ENCODE measurements around the gene NLRP1. TPM values are rescaled to one million over a fixed set of nuclear protein-coding genes. Genes with fewer than 3 reads are reported as not detected.

The NLRP1 gene
- total RNA-seq, 1 experiment from 2014 or later: 0.57 TPM

GRCh38 chr17:5532581-5532980 lies 51.7 kb downstream of the NLRP1 start:
- no peak overlapping the region for H3K27ac Mint-ChIP-seq (ENCODE audit: unreplicated experiment)
- H3K9me3 Mint-ChIP-seq (ENCODE audit: low read depth, unreplicated experiment): no peaks in the 10 kb centered on the region
- CTCF ChIA-PET: no interaction called here
- no peak for TF ChIP-seq CTCF (IDR thresholded peaks at IDR 0.05; ENCODE audit: unreplicated experiment)
- H3K27me3 Mint-ChIP-seq (ENCODE audit: unreplicated experiment): peaks cover 89% of the 10 kb centered on the region
- DNase-seq: no peak
- no TSS peak for BruUV-seq (replicated peaks)
- intact Hi-C loops (cut with micrococcal nuclease; ENCODE audit: unreplicated experiment): no loop called here
- H3K4me1 Mint-ChIP-seq (ENCODE audit: low read depth, unreplicated experiment): no peaks in the 10 kb centered on the region
- H3K4me3 Mint-ChIP-seq (ENCODE audit: low read depth, unreplicated experiment): no peak overlapping the region
- peaks cover 4% of the 10 kb centered on the region for H3K36me3 Mint-ChIP-seq (ENCODE audit: insufficient read depth, unreplicated experiment)

- CTCF ChIA-PET: no interaction called here
- BruUV-seq (replicated peaks): no TSS peak
These were observed 53.3 kb downstream of the NLRP1 start for GRCh38 chr17:5531085-5531418.

GRCh38 chr17:5530265-5531084 lies 53.8 kb downstream of the NLRP1 start:
- intact Hi-C loops (cut with micrococcal nuclease; ENCODE audit: unreplicated experiment): no loop called here
- no peak overlapping the region for H3K27ac Mint-ChIP-seq (ENCODE audit: unreplicated experiment)
- no peaks in the 10 kb centered on the region for H3K4me1 Mint-ChIP-seq (ENCODE audit: low read depth, unreplicated experiment)
- no peak overlapping the region for H3K4me3 Mint-ChIP-seq (ENCODE audit: low read depth, unreplicated experiment)
- CTCF ChIA-PET: no interaction called here
- TF ChIP-seq CTCF (IDR thresholded peaks at IDR 0.05; ENCODE audit: unreplicated experiment): no peak
- DNase-seq: no peak
- peaks cover 71% of the 10 kb centered on the region for H3K27me3 Mint-ChIP-seq (ENCODE audit: unreplicated experiment)
- peaks cover 4% of the 10 kb centered on the region for H3K36me3 Mint-ChIP-seq (ENCODE audit: insufficient read depth, unreplicated experiment)
- no TSS peak for BruUV-seq (replicated peaks)
- no peaks in the 10 kb centered on the region for H3K9me3 Mint-ChIP-seq (ENCODE audit: low read depth, unreplicated experiment)

More at GRCh38 chr17:5531085-5531418, 53.3 kb downstream of the NLRP1 start:
- Mint-ChIP-seq H3K9me3 (ENCODE audit: low read depth, unreplicated experiment) (no peaks in the 10 kb centered on the region), H3K27ac (ENCODE audit: unreplicated experiment) (no peak overlapping the region), H3K4me1 (ENCODE audit: low read depth, unreplicated experiment) (no peaks in the 10 kb centered on the region), H3K36me3 (ENCODE audit: insufficient read depth, unreplicated experiment) (peaks cover 4% of the 10 kb centered on the region), H3K27me3 (ENCODE audit: unreplicated experiment) (peaks cover 77% of the 10 kb centered on the region), H3K4me3 (ENCODE audit: low read depth, unreplicated experiment) (no peak overlapping the region)
- no peak for TF ChIP-seq CTCF (IDR thresholded peaks at IDR 0.05; ENCODE audit: unreplicated experiment)
- intact Hi-C loops (cut with micrococcal nuclease; ENCODE audit: unreplicated experiment): no loop called here
- no peak for DNase-seq

- Mint-ChIP-seq H3K27ac (ENCODE audit: unreplicated experiment) (no peak overlapping the region), H3K36me3 (ENCODE audit: insufficient read depth, unreplicated experiment) (peaks cover 3% of the 10 kb centered on the region), H3K4me3 (ENCODE audit: low read depth, unreplicated experiment) (no peak overlapping the region), H3K4me1 (ENCODE audit: low read depth, unreplicated experiment) (no peaks in the 10 kb centered on the region), H3K9me3 (ENCODE audit: low read depth, unreplicated experiment) (no peaks in the 10 kb centered on the region), H3K27me3 (ENCODE audit: unreplicated experiment) (peaks cover 73% of the 10 kb centered on the region)
- no peak for TF ChIP-seq CTCF (IDR thresholded peaks at IDR 0.05; ENCODE audit: unreplicated experiment)
- CTCF ChIA-PET: no interaction called here
- no TSS peak for BruUV-seq (replicated peaks)
- intact Hi-C loops (cut with micrococcal nuclease; ENCODE audit: unreplicated experiment): no loop called here
- DNase-seq: no peak
These were observed 56.6 kb downstream of the NLRP1 start for GRCh38 chr17:5527601-5528250.

All from Calu3 (cell line).